ENCODE measurements around the gene NOXO1. TPM values are rescaled to one million over a fixed set of nuclear protein-coding genes. Genes with fewer than 3 reads are reported as not detected.
"Not testable (repeated sequence)": the region's sequence is repeated elsewhere in the genome, so short reads cannot be mapped to it uniquely, and the experiment has no call there.

Gene NOXO1
- polyA plus RNA-seq, 1 experiment: not detected

- POLR2A ChIA-PET: interaction anchor here (0.9 kb wide), 1 partner anchor 18 kb away, joined by 3 read pairs; no protein-coding TSS in a partner anchor
- peak within 1 kb of the TSS; percentile 86 for H3K4me3 ChIP-seq (ENCODE audit: low read depth, low read length)
- H3K27ac ChIP-seq (ENCODE audit: low read depth, low read length): peak within 1 kb of the TSS; percentile 21
- TF ChIP-seq CTCF (IDR thresholded peaks at IDR 0.05; ENCODE audit: low read depth, low read length): peak; percentile 63
- DNase-seq (ENCODE audit: low read depth, low spot score): peak; percentile 67
- CTCF ChIA-PET: no interaction called here
- H3K27me3 ChIP-seq (ENCODE audit: control insufficient read depth, insufficient read depth, low read length): no peaks in the 10 kb centered on the region
- H3K9me3 ChIP-seq (ENCODE audit: control insufficient read depth, insufficient read depth, low read length): peaks cover 3% of the 10 kb centered on the region; the same call in 1 of the 2 replicates
Observed at GRCh38 chr16:1959269-1960039, 21.8 kb downstream of the NOXO1 start, which contains the start of gene NDUFB10. NDUFB10 (plus strand) TSS chr16:1959538; CDS start chr16:1959625, 87 bp downstream.

GRCh38 chr16:1958715-1959268 is 22.5 kb downstream of the NOXO1 start:
- CTCF ChIA-PET: interaction anchor here (2.2 kb wide), 1 partner anchor 182 kb away, joined by 7 read pairs; no protein-coding TSS in a partner anchor
- H3K4me3 ChIP-seq (ENCODE audit: low read depth, low read length): peak overlapping the region; percentile 43
- no peak for TF ChIP-seq CTCF (IDR thresholded peaks at IDR 0.05; ENCODE audit: low read depth, low read length)
- H3K27ac ChIP-seq (ENCODE audit: low read depth, low read length): peak overlapping the region; percentile 21
- no peak for DNase-seq (ENCODE audit: low read depth, low spot score)
- H3K9me3 ChIP-seq (ENCODE audit: control insufficient read depth, insufficient read depth, low read length): peaks cover 3% of the 10 kb centered on the region; the same call in 1 of the 2 replicates
- no peaks in the 10 kb centered on the region for H3K27me3 ChIP-seq (ENCODE audit: control insufficient read depth, insufficient read depth, low read length)
- POLR2A ChIA-PET: no interaction called here

GRCh38 chr16:1958143-1958491 is 23.2 kb downstream of the NOXO1 start:
- H3K9me3 ChIP-seq (ENCODE audit: control insufficient read depth, insufficient read depth, low read length); POLR2A ChIA-PET; DNase-seq (ENCODE audit: low read depth, low spot score); H3K27me3 ChIP-seq (ENCODE audit: control insufficient read depth, insufficient read depth, low read length); H3K4me3 ChIP-seq (ENCODE audit: low read depth, low read length); H3K27ac ChIP-seq (ENCODE audit: low read depth, low read length): not testable (repeated sequence)
- CTCF ChIA-PET: interaction anchor here (2.2 kb wide), 1 partner anchor 182 kb away, joined by 7 read pairs; no protein-coding TSS in a partner anchor

GRCh38 chr16:1957434-1958142 is 23.7 kb downstream of the NOXO1 start:
- H3K27me3 ChIP-seq (ENCODE audit: control insufficient read depth, insufficient read depth, low read length); H3K9me3 ChIP-seq (ENCODE audit: control insufficient read depth, insufficient read depth, low read length); DNase-seq (ENCODE audit: low read depth, low spot score); H3K4me3 ChIP-seq (ENCODE audit: low read depth, low read length); H3K27ac ChIP-seq (ENCODE audit: low read depth, low read length): not testable (repeated sequence)
- CTCF ChIA-PET: interaction anchor here (2.2 kb wide), 1 partner anchor 183 kb away, joined by 7 read pairs; no protein-coding TSS in a partner anchor
- POLR2A ChIA-PET: interaction anchor here (1.1 kb wide), 1 partner anchor 14 kb away, joined by 6 read pairs; the partner anchor contains the start of gene MSRB1

- peaks cover 3% of the 10 kb centered on the region; the same call in 1 of the 2 replicates for H3K9me3 ChIP-seq (ENCODE audit: control insufficient read depth, insufficient read depth, low read length)
- DNase-seq (ENCODE audit: low read depth, low spot score): no peak
- no peak overlapping the region for H3K4me3 ChIP-seq (ENCODE audit: low read depth, low read length)
- H3K27me3 ChIP-seq (ENCODE audit: control insufficient read depth, insufficient read depth, low read length): no peaks in the 10 kb centered on the region
- ChIA-PET CTCF (no interaction called here), POLR2A (interaction anchor here (1.1 kb wide), 1 partner anchor 11 kb away, joined by 4 read pairs; the partner anchor contains the start of gene RPS2)
- no peak overlapping the region for H3K27ac ChIP-seq (ENCODE audit: low read depth, low read length)
- no peak for TF ChIP-seq CTCF (IDR thresholded peaks at IDR 0.05; ENCODE audit: low read depth, low read length)
Observed at GRCh38 chr16:1953734-1954133, 27.5 kb downstream of the NOXO1 start.

All from AG04450 (cell line).